Activated T-cell treated with anti-CD3 and anti-CD28 coated beads, Interleukin-2, amount 50 U/mL, for 24 hours (primary cell): ENCODE measurements around the gene MARCKS.
A peak's percentile ranks its signal among the peaks of the same experiment; 100 is the strongest.

Source experiments
- DNase-seq: peaks from one replicate; pipeline ENCODE4 v3.0.0-alpha.2; 2020
- H3K27ac Mint-ChIP-seq: 2 replicates; pipeline ENCODE4 v1.8.0; 2020; ENCODE audit warnings: mild to moderate bottlenecking, mixed read lengths
- H3K27me3 Mint-ChIP-seq: 2 replicates; pipeline ENCODE4 v1.8.0; 2020; ENCODE audit warnings: mixed read lengths
- H3K36me3 Mint-ChIP-seq: 2 replicates; pipeline ENCODE4 v1.8.0; 2020; ENCODE audit warnings: low read depth, mixed read lengths
- H3K4me1 Mint-ChIP-seq: 2 replicates; pipeline ENCODE4 v1.8.0; 2020; ENCODE audit warnings: low read depth, mixed read lengths
- H3K4me3 Mint-ChIP-seq: 2 replicates; pipeline ENCODE4 v1.8.0; 2020; ENCODE audit warnings: mild to moderate bottlenecking, moderate library complexity, mixed read lengths
- H3K9me3 Mint-ChIP-seq: 2 replicates; pipeline ENCODE4 v1.8.0; 2020; ENCODE audit warnings: mixed read lengths

MARCKS gene

DNA sequence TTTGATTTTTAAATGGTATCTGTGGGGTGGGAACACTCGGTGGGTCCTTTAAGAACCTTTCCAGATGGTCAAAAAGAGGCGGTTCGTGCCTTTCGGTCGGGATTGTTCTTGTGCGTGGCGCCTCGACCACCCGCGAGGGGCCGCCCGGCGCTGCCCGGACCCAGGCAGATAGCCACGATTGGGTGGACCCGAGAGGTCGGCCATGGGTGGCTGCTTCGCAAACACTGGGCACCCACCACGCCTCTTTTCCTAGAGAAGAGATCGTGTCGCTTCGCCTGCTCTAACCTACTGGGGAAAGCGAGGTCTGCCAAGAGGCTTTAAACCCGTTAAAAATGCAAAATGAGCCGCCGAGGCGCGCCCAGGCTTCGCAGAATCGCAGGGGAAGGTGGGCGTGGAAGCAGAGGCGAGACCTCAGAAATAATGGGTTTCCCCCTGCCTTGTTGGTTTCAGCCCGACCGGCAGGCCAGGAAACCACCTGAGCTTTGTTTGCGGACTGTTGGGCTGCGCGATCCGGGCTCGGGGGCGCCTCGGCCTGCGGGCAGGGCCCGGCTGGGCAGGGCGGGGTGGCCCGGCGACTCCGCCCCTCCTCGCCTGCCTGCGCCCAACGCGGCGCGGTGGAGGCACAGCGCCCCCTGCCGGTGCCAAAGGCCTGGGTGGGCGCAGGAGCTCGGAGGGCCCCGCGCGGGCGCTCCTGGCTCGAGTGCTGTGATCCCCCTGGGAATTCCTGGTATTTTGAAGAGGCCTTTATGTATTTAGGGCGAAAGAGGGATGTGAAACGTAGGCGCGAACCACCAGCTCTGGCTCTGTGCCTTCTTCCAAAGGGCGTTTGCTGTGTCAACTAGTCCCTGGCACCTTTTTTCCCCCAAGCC lies 1.6 kb downstream of the MARCKS start:
- no peaks in the 10 kb centered on the region for H3K36me3 Mint-ChIP-seq
- peaks cover 18% of the 10 kb centered on the region for H3K4me1 Mint-ChIP-seq
- H3K4me3 Mint-ChIP-seq = peak overlapping the region; percentile 36
- H3K9me3 Mint-ChIP-seq = no peaks in the 10 kb centered on the region
- H3K27me3 Mint-ChIP-seq = peaks cover 41% of the 10 kb centered on the region
- peak; percentile 87 for DNase-seq
- no peak overlapping the region for H3K27ac Mint-ChIP-seq

DNA sequence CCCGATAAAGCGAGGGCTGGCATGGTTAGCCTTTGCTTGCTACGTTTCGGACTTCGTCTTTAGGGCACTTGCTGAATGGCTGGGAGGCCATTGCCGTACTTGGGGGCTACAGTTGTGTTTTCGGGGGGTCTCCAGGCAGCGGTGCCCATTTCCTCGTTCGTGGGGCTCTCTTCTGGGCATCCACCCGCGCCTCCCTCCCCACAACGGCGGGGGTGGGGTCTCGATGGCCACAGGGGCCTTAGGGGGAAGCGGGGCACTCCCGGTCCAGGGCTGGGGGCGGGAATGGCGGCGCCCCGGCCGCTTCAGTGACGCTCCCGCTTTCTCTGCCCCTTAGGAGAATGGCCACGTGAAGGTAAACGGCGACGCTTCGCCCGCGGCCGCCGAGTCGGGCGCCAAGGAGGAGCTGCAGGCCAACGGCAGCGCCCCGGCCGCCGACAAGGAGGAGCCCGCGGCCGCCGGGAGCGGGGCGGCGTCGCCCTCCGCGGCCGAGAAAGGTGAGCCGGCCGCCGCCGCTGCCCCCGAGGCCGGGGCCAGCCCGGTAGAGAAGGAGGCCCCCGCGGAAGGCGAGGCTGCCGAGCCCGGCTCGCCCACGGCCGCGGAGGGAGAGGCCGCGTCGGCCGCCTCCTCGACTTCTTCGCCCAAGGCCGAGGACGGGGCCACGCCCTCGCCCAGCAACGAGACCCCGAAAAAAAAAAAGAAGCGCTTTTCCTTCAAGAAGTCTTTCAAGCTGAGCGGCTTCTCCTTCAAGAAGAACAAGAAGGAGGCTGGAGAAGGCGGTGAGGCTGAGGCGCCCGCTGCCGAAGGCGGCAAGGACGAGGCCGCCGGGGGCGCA lies 2.4 kb downstream of the MARCKS start:
- no peaks in the 10 kb centered on the region for H3K36me3 Mint-ChIP-seq
- H3K4me1 Mint-ChIP-seq = peaks cover 18% of the 10 kb centered on the region
- H3K27ac Mint-ChIP-seq = no peak overlapping the region
- no peaks in the 10 kb centered on the region for H3K9me3 Mint-ChIP-seq
- H3K27me3 Mint-ChIP-seq = peaks cover 39% of the 10 kb centered on the region
- DNase-seq = no peak
- peak overlapping the region; percentile 36 for H3K4me3 Mint-ChIP-seq

- peaks cover 18% of the 10 kb centered on the region for H3K4me1 Mint-ChIP-seq
- peaks cover 37% of the 10 kb centered on the region for H3K27me3 Mint-ChIP-seq
- H3K4me3 Mint-ChIP-seq = peak overlapping the region; percentile 19
- DNase-seq = no peak
- H3K27ac Mint-ChIP-seq = no peak overlapping the region
- H3K9me3 Mint-ChIP-seq = no peaks in the 10 kb centered on the region
- H3K36me3 Mint-ChIP-seq = no peaks in the 10 kb centered on the region
Observed at GRCh38 chr6:113860181-113860955, 3.2 kb downstream of the MARCKS start.

- H3K4me3 Mint-ChIP-seq = no peak overlapping the region
- no peaks in the 10 kb centered on the region for H3K36me3 Mint-ChIP-seq
- H3K9me3 Mint-ChIP-seq = no peaks in the 10 kb centered on the region
- peaks cover 18% of the 10 kb centered on the region for H3K4me1 Mint-ChIP-seq
- no peak for DNase-seq
- no peak overlapping the region for H3K27ac Mint-ChIP-seq
- peaks cover 46% of the 10 kb centered on the region for H3K27me3 Mint-ChIP-seq
Observed at GRCh38 chr6:113862112-113862511, 5.0 kb downstream of the MARCKS start.

GRCh38 chr6:113870917-113871316 lies 13.8 kb downstream of the MARCKS start:
- Mint-ChIP-seq H3K9me3 (no peaks in the 10 kb centered on the region), H3K4me1 (peaks cover 8% of the 10 kb centered on the region), H3K4me3 (no peak overlapping the region), H3K27me3 (peaks cover 68% of the 10 kb centered on the region), H3K27ac (no peak overlapping the region), H3K36me3 (no peaks in the 10 kb centered on the region)
- no peak for DNase-seq

GRCh38 chr6:113871975-113872374 lies 14.8 kb downstream of the MARCKS start:
- no peak for DNase-seq
- no peak overlapping the region for H3K4me3 Mint-ChIP-seq
- H3K4me1 Mint-ChIP-seq = peaks cover 8% of the 10 kb centered on the region
- no peaks in the 10 kb centered on the region for H3K9me3 Mint-ChIP-seq
- H3K27ac Mint-ChIP-seq = no peak overlapping the region
- H3K27me3 Mint-ChIP-seq = peaks cover 64% of the 10 kb centered on the region
- H3K36me3 Mint-ChIP-seq = no peaks in the 10 kb centered on the region

DNA sequence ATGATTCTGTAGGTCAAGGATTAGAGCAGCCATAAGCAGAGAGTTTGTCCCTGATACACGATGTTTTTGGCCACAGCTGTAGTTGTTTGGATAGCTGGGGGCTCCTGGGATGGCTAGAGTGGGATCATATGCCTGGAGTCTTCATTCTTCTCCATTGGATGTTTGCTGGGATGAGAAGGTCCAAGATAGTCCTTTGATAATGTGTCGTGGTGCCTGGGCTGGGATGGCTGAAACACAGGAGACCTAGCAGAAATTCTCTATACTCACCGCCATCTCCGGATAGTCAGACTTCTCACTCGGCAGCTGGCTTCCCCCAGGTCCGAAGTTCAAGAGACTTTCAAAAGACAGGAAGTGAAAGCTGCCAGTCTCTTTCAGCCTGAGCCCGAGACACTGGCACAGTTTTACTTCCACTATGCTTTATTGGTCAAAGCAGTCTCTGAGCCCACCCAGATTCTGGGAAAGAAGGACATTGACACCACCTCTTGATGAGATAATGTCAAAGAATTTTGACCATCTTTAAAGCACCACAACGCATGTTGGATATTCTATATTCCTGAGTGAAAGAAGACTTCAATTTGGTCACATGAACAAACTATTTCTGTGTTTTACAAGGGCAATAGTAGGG lies 16.0 kb downstream of the MARCKS start:
- Mint-ChIP-seq H3K27me3 (peaks cover 60% of the 10 kb centered on the region), H3K36me3 (no peaks in the 10 kb centered on the region), H3K27ac (no peak overlapping the region), H3K4me3 (peak overlapping the region; percentile 41), H3K9me3 (no peaks in the 10 kb centered on the region), H3K4me1 (peaks cover 8% of the 10 kb centered on the region)
- no peak for DNase-seq

DNA sequence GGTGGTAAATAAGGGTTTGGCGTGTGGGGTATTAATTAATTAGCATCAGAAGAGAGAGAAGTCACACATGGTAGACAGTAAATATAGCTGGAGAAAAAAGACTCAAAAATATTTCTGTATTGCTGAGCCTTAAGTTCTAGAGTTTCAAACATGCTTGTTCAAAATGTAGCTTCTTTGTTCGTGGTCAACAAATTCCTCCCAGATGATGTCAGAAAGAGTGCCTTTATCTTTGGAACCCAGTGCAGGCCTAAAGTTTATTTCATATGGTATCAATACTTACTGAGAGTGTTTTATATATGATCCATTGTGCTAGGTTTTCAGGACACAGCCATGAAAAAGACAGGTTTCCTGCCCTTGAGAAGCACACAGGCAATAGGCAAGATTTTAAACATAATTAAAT lies 18.3 kb downstream of the MARCKS start:
- Mint-ChIP-seq H3K4me1 (peaks cover 8% of the 10 kb centered on the region), H3K36me3 (no peaks in the 10 kb centered on the region), H3K4me3 (no peak overlapping the region), H3K27ac (no peak overlapping the region), H3K27me3 (peaks cover 54% of the 10 kb centered on the region), H3K9me3 (no peaks in the 10 kb centered on the region)
- no peak for DNase-seq

- Mint-ChIP-seq H3K9me3 (no peaks in the 10 kb centered on the region), H3K4me3 (no peak overlapping the region), H3K36me3 (no peaks in the 10 kb centered on the region), H3K4me1 (peaks cover 8% of the 10 kb centered on the region), H3K27ac (no peak overlapping the region), H3K27me3 (peaks cover 56% of the 10 kb centered on the region)
- DNase-seq = no peak
Observed at GRCh38 chr6:113876695-113877094, 19.6 kb downstream of the MARCKS start.

- H3K27me3 Mint-ChIP-seq = peaks cover 55% of the 10 kb centered on the region
- no peaks in the 10 kb centered on the region for H3K9me3 Mint-ChIP-seq
- H3K27ac Mint-ChIP-seq = no peak overlapping the region
- no peaks in the 10 kb centered on the region for H3K4me1 Mint-ChIP-seq
- H3K36me3 Mint-ChIP-seq = no peaks in the 10 kb centered on the region
- no peak for DNase-seq
- no peak overlapping the region for H3K4me3 Mint-ChIP-seq
Observed at GRCh38 chr6:113879186-113880096, 22.3 kb downstream of the MARCKS start.

- Mint-ChIP-seq H3K27me3 (peaks cover 51% of the 10 kb centered on the region), H3K36me3 (no peaks in the 10 kb centered on the region), H3K9me3 (no peaks in the 10 kb centered on the region), H3K4me3 (no peak overlapping the region), H3K4me1 (no peaks in the 10 kb centered on the region), H3K27ac (no peak overlapping the region)
- DNase-seq = no peak
Observed at GRCh38 chr6:113881478-113881980, 24.4 kb downstream of the MARCKS start.

- H3K4me3 Mint-ChIP-seq = no peak overlapping the region
- DNase-seq = no peak
- H3K27me3 Mint-ChIP-seq = peaks cover 46% of the 10 kb centered on the region
- H3K36me3 Mint-ChIP-seq = no peaks in the 10 kb centered on the region
- no peaks in the 10 kb centered on the region for H3K4me1 Mint-ChIP-seq
- no peak overlapping the region for H3K27ac Mint-ChIP-seq
- no peaks in the 10 kb centered on the region for H3K9me3 Mint-ChIP-seq
Observed at GRCh38 chr6:113882336-113883022, 25.3 kb downstream of the MARCKS start.

- H3K36me3 Mint-ChIP-seq = no peaks in the 10 kb centered on the region
- no peaks in the 10 kb centered on the region for H3K4me1 Mint-ChIP-seq
- no peak overlapping the region for H3K27ac Mint-ChIP-seq
- H3K4me3 Mint-ChIP-seq = no peak overlapping the region
- no peaks in the 10 kb centered on the region for H3K9me3 Mint-ChIP-seq
- DNase-seq = no peak
- peaks cover 45% of the 10 kb centered on the region for H3K27me3 Mint-ChIP-seq
Observed at GRCh38 chr6:113884011-113884410, 26.9 kb downstream of the MARCKS start.
